ENCODE measurements around the gene MAPK14. TPM values are rescaled to one million over a fixed set of nuclear protein-coding genes. Genes with fewer than 3 reads are reported as not detected.
A peak's percentile ranks its signal among the peaks of the same experiment; 100 is the strongest.
"Not testable (repeated sequence)": the region's sequence is repeated elsewhere in the genome, so short reads cannot be mapped to it uniquely, and the experiment has no call there.

MAPK14 gene
- 56.0 TPM for total RNA-seq

- DNase-seq (ENCODE audit: low spot score), result peak; percentile 100
Measured at GRCh38 chr6:36027501-36028087, at the start of gene MAPK14. MAPK14 (plus strand) TSS chr6:36027808; CDS start chr6:36028158, 350 bp downstream.

- not testable (repeated sequence) for DNase-seq (ENCODE audit: low spot score)
Measured at GRCh38 chr6:35980126-35980525, 47.5 kb upstream of the MAPK14 start.

- DNase-seq (ENCODE audit: low spot score), result no peak
Measured at GRCh38 chr6:35980991-35981645, 46.5 kb upstream of the MAPK14 start.

- DNase-seq (ENCODE audit: low spot score), result no peak
Measured at GRCh38 chr6:35984701-35985100, 42.9 kb upstream of the MAPK14 start.

GRCh38 chr6:35988047-35988446 is 39.6 kb upstream of the MAPK14 start:
- DNase-seq (ENCODE audit: low spot score), result not testable (repeated sequence)

GRCh38 chr6:35993150-35993549 is 34.5 kb upstream of the MAPK14 start:
- no peak for DNase-seq (ENCODE audit: low spot score)

GRCh38 chr6:36000451-36000850 is 27.2 kb upstream of the MAPK14 start:
- DNase-seq (ENCODE audit: low spot score), result no peak

GRCh38 chr6:36015666-36016065 is 11.9 kb upstream of the MAPK14 start:
- no peak for DNase-seq (ENCODE audit: low spot score)

- no peak for DNase-seq (ENCODE audit: low spot score)
Measured at GRCh38 chr6:36018339-36018738, 9.3 kb upstream of the MAPK14 start.

- no peak for DNase-seq (ENCODE audit: low spot score)
Measured at GRCh38 chr6:36019167-36019566, 8.4 kb upstream of the MAPK14 start.

- no peak for DNase-seq (ENCODE audit: low spot score)
Measured at GRCh38 chr6:36020154-36020553, 7.5 kb upstream of the MAPK14 start.

- DNase-seq (ENCODE audit: low spot score), result no peak
Measured at GRCh38 chr6:36023996-36024795, 3.4 kb upstream of the MAPK14 start, which contains the start of gene SLC26A8. SLC26A8 (minus strand) TSS chr6:36024641; CDS start chr6:36019707, 4,934 bp downstream.

- no peak for DNase-seq (ENCODE audit: low spot score)
Measured at GRCh38 chr6:36025260-36025931, 2.2 kb upstream of the MAPK14 start.

GRCh38 chr6:36025932-36026327 is 1.7 kb upstream of the MAPK14 start:
- DNase-seq (ENCODE audit: low spot score), result no peak

GRCh38 chr6:36028088-36028876 is 674 bp downstream of the MAPK14 start:
- peak; percentile 55 for DNase-seq (ENCODE audit: low spot score)

GRCh38 chr6:36028877-36029324 is 1.3 kb downstream of the MAPK14 start:
- DNase-seq (ENCODE audit: low spot score), result peak; percentile 69

- no peak for DNase-seq (ENCODE audit: low spot score)
Measured at GRCh38 chr6:36029464-36029863, 1.9 kb downstream of the MAPK14 start.

GRCh38 chr6:36032261-36032660 is 4.7 kb downstream of the MAPK14 start:
- DNase-seq (ENCODE audit: low spot score), result no peak

- not testable (repeated sequence) for DNase-seq (ENCODE audit: low spot score)
Measured at GRCh38 chr6:36033144-36033543, 5.5 kb downstream of the MAPK14 start.

- DNase-seq (ENCODE audit: low spot score), result no peak
Measured at GRCh38 chr6:36033935-36034334, 6.3 kb downstream of the MAPK14 start.

- no peak for DNase-seq (ENCODE audit: low spot score)
Measured at GRCh38 chr6:36034441-36034840, 6.8 kb downstream of the MAPK14 start.

Data from ureter (tissue), 1 donor.